SIG-M5 (cell line): ENCODE data around the gene PLAAT2.
"Not testable (repeated sequence)": the region's sequence is repeated elsewhere in the genome, so short reads cannot be mapped to it uniquely, and the experiment has no call there.

ENCODE experiments used
- DNase-seq: peaks from one replicate; lab custom pipeline; 2025; lab: John Stamatoyannopoulos, UW

Gene PLAAT2

GRCh38 chr11:63549411-63549810, 13.8 kb downstream of the PLAAT2 start:
- DNase-seq, result no peak

GRCh38 chr11:63548178-63548577, 15.0 kb downstream of the PLAAT2 start:
- no peak for DNase-seq

- no peak for DNase-seq
These were observed 16.1 kb downstream of the PLAAT2 start for GRCh38 chr11:63547061-63547460.

- no peak for DNase-seq
These were observed 19.5 kb downstream of the PLAAT2 start for GRCh38 chr11:63543711-63544110.

- not testable (repeated sequence) for DNase-seq
These were observed 20.7 kb downstream of the PLAAT2 start for GRCh38 chr11:63542506-63542905.

- no peak for DNase-seq
These were observed 25.7 kb downstream of the PLAAT2 start for GRCh38 chr11:63537293-63538101.

- no peak for DNase-seq
These were observed 26.4 kb downstream of the PLAAT2 start, which contains the start of gene PLAAT4 for GRCh38 chr11:63536669-63537292. TSS of gene PLAAT4 (plus strand) at chr11:63536808. CDS start at chr11:63536869, 61 bp downstream.

GRCh38 chr11:63535734-63536133, 27.4 kb downstream of the PLAAT2 start:
- no peak for DNase-seq

- DNase-seq, result no peak
These were observed 28.2 kb downstream of the PLAAT2 start for GRCh38 chr11:63534895-63535461.

GRCh38 chr11:63534076-63534475, 29.1 kb downstream of the PLAAT2 start:
- DNase-seq, result no peak

GRCh38 chr11:63532799-63533475, 30.2 kb downstream of the PLAAT2 start:
- DNase-seq, result no peak

GRCh38 chr11:63532117-63532516, 31.1 kb downstream of the PLAAT2 start:
- no peak for DNase-seq

GRCh38 chr11:63531074-63531792, 31.9 kb downstream of the PLAAT2 start:
- DNase-seq, result not testable (repeated sequence)

GRCh38 chr11:63530021-63530420, 33.2 kb downstream of the PLAAT2 start:
- no peak for DNase-seq

- DNase-seq, result not testable (repeated sequence)
These were observed 33.8 kb downstream of the PLAAT2 start for GRCh38 chr11:63529373-63529772.

GRCh38 chr11:63528729-63529278, 34.4 kb downstream of the PLAAT2 start:
- DNase-seq, result not testable (repeated sequence)

- DNase-seq, result not testable (repeated sequence)
These were observed 35.0 kb downstream of the PLAAT2 start for GRCh38 chr11:63528156-63528555.

- no peak for DNase-seq
These were observed 35.5 kb downstream of the PLAAT2 start for GRCh38 chr11:63527667-63528066.

GRCh38 chr11:63523151-63523550, 40.0 kb downstream of the PLAAT2 start:
- DNase-seq, result no peak

GRCh38 chr11:63521896-63522295, 41.3 kb downstream of the PLAAT2 start:
- no peak for DNase-seq

GRCh38 chr11:63520606-63521170, 42.5 kb downstream of the PLAAT2 start:
- DNase-seq, result no peak
